ENCODE results near the gene DMWD. TPM values are rescaled to one million over a fixed set of nuclear protein-coding genes. Genes with fewer than 3 reads are reported as not detected.
A peak's percentile ranks its signal among the peaks of the same experiment; 100 is the strongest.
"Not testable (repeated sequence)": the region's sequence is repeated elsewhere in the genome, so short reads cannot be mapped to it uniquely, and the experiment has no call there.

The DMWD gene
- total RNA-seq, 2 experiments from 2014 or later, result 23.5 to 26.0 TPM

DNA sequence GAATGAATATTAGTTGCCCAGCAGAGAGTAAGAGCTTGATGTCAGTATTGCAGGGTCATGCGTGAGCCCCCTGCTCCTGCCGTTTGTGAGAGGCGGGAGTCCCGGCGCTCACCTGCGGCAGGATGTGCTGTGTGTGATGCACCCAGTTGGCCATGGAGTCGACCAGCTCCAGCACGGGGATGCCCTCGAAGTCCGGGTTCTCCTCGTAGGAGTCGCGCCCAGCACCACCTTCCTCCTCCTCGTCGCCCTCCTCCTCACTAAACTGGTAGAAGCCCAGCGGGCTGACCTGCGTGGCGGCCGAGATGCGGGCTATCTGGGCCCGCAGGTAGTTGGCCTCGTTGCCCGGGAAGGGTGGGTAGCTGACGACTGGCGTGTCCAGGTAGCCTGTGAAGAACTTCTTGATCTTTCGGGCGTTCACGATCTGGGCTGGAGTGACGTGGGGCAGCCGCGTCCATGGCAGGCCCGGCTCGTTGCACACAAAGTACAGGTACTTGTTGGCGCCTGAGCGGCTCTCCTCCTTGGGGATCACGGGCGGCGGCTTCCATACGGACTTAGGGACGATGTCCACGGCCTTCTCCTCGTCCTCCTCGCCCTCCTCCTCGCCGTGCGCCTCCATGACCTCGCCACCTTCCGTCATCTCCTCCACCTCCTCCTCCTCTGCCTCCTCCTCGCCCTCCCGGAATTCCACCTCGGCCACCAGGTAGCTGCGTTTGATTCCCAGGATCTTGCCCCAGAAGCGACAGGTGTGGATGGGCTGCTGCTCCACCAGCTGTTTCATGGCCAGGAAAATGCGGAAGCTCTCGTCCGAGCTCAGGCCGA, 11.7 kb upstream of the DMWD start:
- H3K27ac Mint-ChIP-seq, result no peak overlapping the region
- no peak for DNase-seq
- intact Hi-C loops (cut with micrococcal nuclease), result no loop called here
- H3K27me3 Mint-ChIP-seq, result peaks cover 1% of the 10 kb centered on the region
- ChIA-PET POLR2A (interaction anchor here (0.8 kb wide), 1 partner anchor 24 kb away, joined by 3 read pairs; no protein-coding TSS in a partner anchor), CTCF (interaction anchor here (0.9 to 2.3 kb wide), 3 partner anchors 9 to 35 kb away, joined by 3 to 17 read pairs (median 5); partner anchors contain the start of gene SIX5)
- peaks cover under 1% of the 10 kb centered on the region for H3K4me1 Mint-ChIP-seq (ENCODE audit: low read depth)
- no peaks in the 10 kb centered on the region for H3K9me3 Mint-ChIP-seq
- H3K4me3 Mint-ChIP-seq, result no peak overlapping the region
- no peak for ATAC-seq
- TF ChIP-seq, protein P1, sequence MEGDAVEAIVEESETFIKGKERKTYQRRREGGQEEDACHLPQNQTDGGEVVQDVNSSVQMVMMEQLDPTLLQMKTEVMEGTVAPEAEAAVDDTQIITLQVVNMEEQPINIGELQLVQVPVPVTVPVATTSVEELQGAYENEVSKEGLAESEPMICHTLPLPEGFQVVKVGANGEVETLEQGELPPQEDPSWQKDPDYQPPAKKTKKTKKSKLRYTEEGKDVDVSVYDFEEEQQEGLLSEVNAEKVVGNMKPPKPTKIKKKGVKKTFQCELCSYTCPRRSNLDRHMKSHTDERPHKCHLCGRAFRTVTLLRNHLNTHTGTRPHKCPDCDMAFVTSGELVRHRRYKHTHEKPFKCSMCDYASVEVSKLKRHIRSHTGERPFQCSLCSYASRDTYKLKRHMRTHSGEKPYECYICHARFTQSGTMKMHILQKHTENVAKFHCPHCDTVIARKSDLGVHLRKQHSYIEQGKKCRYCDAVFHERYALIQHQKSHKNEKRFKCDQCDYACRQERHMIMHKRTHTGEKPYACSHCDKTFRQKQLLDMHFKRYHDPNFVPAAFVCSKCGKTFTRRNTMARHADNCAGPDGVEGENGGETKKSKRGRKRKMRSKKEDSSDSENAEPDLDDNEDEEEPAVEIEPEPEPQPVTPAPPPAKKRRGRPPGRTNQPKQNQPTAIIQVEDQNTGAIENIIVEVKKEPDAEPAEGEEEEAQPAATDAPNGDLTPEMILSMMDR (IDR thresholded peaks at IDR 0.05), result no peak
- no peaks in the 10 kb centered on the region for H3K36me3 Mint-ChIP-seq (ENCODE audit: low read depth)

- DNase-seq, result no peak
- Mint-ChIP-seq H3K4me1 (ENCODE audit: low read depth) (peaks cover 6% of the 10 kb centered on the region), H3K27me3 (peaks cover 12% of the 10 kb centered on the region), H3K36me3 (ENCODE audit: low read depth) (no peaks in the 10 kb centered on the region), H3K27ac (no peak overlapping the region), H3K4me3 (no peak overlapping the region), H3K9me3 (no peaks in the 10 kb centered on the region)
- intact Hi-C loops (cut with micrococcal nuclease), result no loop called here
- no peak for ATAC-seq
- TF ChIP-seq, protein P1 (IDR thresholded peaks at IDR 0.05), result no peak
- ChIA-PET POLR2A (interaction anchor here (1.8 to 4.7 kb wide), 2 partner anchors 11 to 33 kb away, joined by 4 to 27 read pairs; partner anchors contain the start of gene SIX5), CTCF (interaction anchor here (1.0 to 5.1 kb wide), 3 partner anchors 9 to 29 kb away, joined by 3 to 124 read pairs (median 37); partner anchors contain the start of genes DMWD and SIX5)
Measured at GRCh38 chr19:45801603-45802175, 9.0 kb upstream of the DMWD start.

- Mint-ChIP-seq H3K9me3 (no peaks in the 10 kb centered on the region), H3K4me3 (no peak overlapping the region), H3K27me3 (peaks cover 23% of the 10 kb centered on the region), H3K36me3 (ENCODE audit: low read depth) (no peaks in the 10 kb centered on the region), H3K4me1 (ENCODE audit: low read depth) (peaks cover 6% of the 10 kb centered on the region), H3K27ac (no peak overlapping the region)
- TF ChIP-seq, protein P1 (IDR thresholded peaks at IDR 0.05), result no peak
- ChIA-PET CTCF (interaction anchor here (1.1 to 5.1 kb wide), 16 partner anchors 9 to 120 kb away, joined by 3 to 124 read pairs (median 6); partner anchors contain the start of genes DMPK, FOXA3 and SIX5), POLR2A (interaction anchor here (0.6 to 4.7 kb wide), 6 partner anchors 13 to 72 kb away, joined by 3 to 27 read pairs (median 4); partner anchors contain the start of gene SIX5)
- ATAC-seq (no peak), DNase-seq (no peak)
- intact Hi-C loops (cut with micrococcal nuclease), result no loop called here
Measured at GRCh38 chr19:45800070-45800553, 7.5 kb upstream of the DMWD start.

DNA sequence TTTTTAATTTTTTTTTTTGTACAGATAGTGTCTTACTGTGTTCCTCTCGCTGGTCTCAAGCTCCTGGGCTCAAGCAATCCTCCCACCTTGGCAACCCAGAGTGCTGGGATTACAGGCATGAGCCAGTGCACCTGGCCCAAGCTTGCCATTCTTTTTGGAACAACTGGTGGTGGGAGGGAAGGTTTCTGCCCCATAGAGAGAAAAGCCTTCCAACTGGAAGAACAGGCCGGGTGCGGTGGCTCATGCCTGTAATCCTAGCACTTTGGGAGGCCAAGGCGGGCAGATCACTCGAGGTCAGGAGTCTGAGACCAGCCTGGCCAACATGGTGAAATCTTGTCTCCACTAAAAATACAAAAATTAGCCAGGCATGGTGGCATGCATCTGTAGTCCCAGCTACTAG, 6.9 kb upstream of the DMWD start:
- not testable (repeated sequence) for H3K4me1 Mint-ChIP-seq (ENCODE audit: low read depth); H3K4me3 Mint-ChIP-seq; H3K9me3 Mint-ChIP-seq; ATAC-seq; H3K36me3 Mint-ChIP-seq (ENCODE audit: low read depth); DNase-seq; H3K27ac Mint-ChIP-seq
- CTCF ChIA-PET, result interaction anchor here (0.6 to 5.1 kb wide), 30 partner anchors 8 to 229 kb away, joined by 3 to 124 read pairs (median 4); partner anchors contain the start of genes DMPK, FOXA3, QPCTL and RSPH6A
- POLR2A ChIA-PET, result interaction anchor here (0.6 to 4.7 kb wide), 7 partner anchors 15 to 722 kb away, joined by 3 to 27 read pairs (median 3); partner anchors contain the start of gene SIX5
- H3K27me3 Mint-ChIP-seq, result peaks cover 29% of the 10 kb centered on the region
- intact Hi-C loops (cut with micrococcal nuclease), result loop anchor here (2.0 kb wide), 1 partner anchor 29 kb away; no protein-coding TSS in a partner anchor

GRCh38 chr19:45798995-45799517, 6.4 kb upstream of the DMWD start:
- Mint-ChIP-seq H3K4me1 (ENCODE audit: low read depth) (peaks cover 6% of the 10 kb centered on the region), H3K36me3 (ENCODE audit: low read depth) (no peaks in the 10 kb centered on the region), H3K9me3 (no peaks in the 10 kb centered on the region), H3K4me3 (no peak overlapping the region), H3K27me3 (peaks cover 30% of the 10 kb centered on the region), H3K27ac (no peak overlapping the region)
- DNase-seq (peak; percentile 69), ATAC-seq (peak; percentile 91)
- TF ChIP-seq, protein P1 (IDR thresholded peaks at IDR 0.05), result peak; percentile 89
- CTCF ChIA-PET, result interaction anchor here (0.6 to 5.1 kb wide), 31 partner anchors 8 to 1335 kb away, joined by 3 to 124 read pairs (median 4); partner anchors contain the start of genes DMPK, FOXA3, QPCTL and RSPH6A
- POLR2A ChIA-PET, result interaction anchor here (0.7 to 4.7 kb wide), 7 partner anchors 15 to 1123 kb away, joined by 3 to 27 read pairs (median 3); partner anchors contain the start of gene SIX5
- intact Hi-C loops (cut with micrococcal nuclease), result loop anchor here (2.0 kb wide), 1 partner anchor 28 kb away; no protein-coding TSS in a partner anchor

Data from activated CD8-positive, alpha-beta T cell treated with anti-CD3 and anti-CD28 coated beads for 36 hours (primary cell).